MV-4-11 (cell line): ENCODE measurements around the gene OSBPL10.
"Not testable (repeated sequence)": the region's sequence is repeated elsewhere in the genome, so short reads cannot be mapped to it uniquely, and the experiment has no call there.

Experiments
- DNase-seq: peaks from one replicate; lab custom pipeline; 2025; lab: John Stamatoyannopoulos, UW

Gene OSBPL10

GRCh38 chr3:31808143-31808720 is 172.8 kb downstream of the OSBPL10 start:
- no peak for DNase-seq

- no peak for DNase-seq
Measured at GRCh38 chr3:31804251-31805051, 176.6 kb downstream of the OSBPL10 start.

GRCh38 chr3:31802981-31803740 is 177.9 kb downstream of the OSBPL10 start:
- peak; percentile 66 for DNase-seq

- no peak for DNase-seq
Measured at GRCh38 chr3:31800436-31800835, 180.6 kb downstream of the OSBPL10 start.

GRCh38 chr3:31798840-31799239 is 182.2 kb downstream of the OSBPL10 start:
- DNase-seq = no peak

GRCh38 chr3:31793821-31794220 is 187.2 kb downstream of the OSBPL10 start:
- no peak for DNase-seq

GRCh38 chr3:31791090-31791430 is 190.0 kb downstream of the OSBPL10 start:
- no peak for DNase-seq

GRCh38 chr3:31790193-31791089 is 190.6 kb downstream of the OSBPL10 start:
- no peak for DNase-seq

- DNase-seq = no peak
Measured at GRCh38 chr3:31789429-31789828, 191.6 kb downstream of the OSBPL10 start.

- no peak for DNase-seq
Measured at GRCh38 chr3:31785734-31786133, 195.3 kb downstream of the OSBPL10 start.

- DNase-seq = no peak
Measured at GRCh38 chr3:31785286-31785685, 195.8 kb downstream of the OSBPL10 start.

GRCh38 chr3:31783851-31784250 is 197.2 kb downstream of the OSBPL10 start:
- not testable (repeated sequence) for DNase-seq

- DNase-seq = not testable (repeated sequence)
Measured at GRCh38 chr3:31782306-31782705, 198.8 kb downstream of the OSBPL10 start.

- DNase-seq = no peak
Measured at GRCh38 chr3:31779514-31779913, 201.5 kb downstream of the OSBPL10 start.

- DNase-seq = no peak
Measured at GRCh38 chr3:31777887-31778286, 203.2 kb downstream of the OSBPL10 start.

- no peak for DNase-seq
Measured at GRCh38 chr3:31777092-31777491, 204.0 kb downstream of the OSBPL10 start.

GRCh38 chr3:31776016-31776415 is 205.0 kb downstream of the OSBPL10 start:
- DNase-seq = no peak

GRCh38 chr3:31775383-31775782 is 205.7 kb downstream of the OSBPL10 start:
- DNase-seq = no peak

GRCh38 chr3:31772758-31773473 is 208.1 kb downstream of the OSBPL10 start:
- no peak for DNase-seq

- DNase-seq = no peak
Measured at GRCh38 chr3:31772272-31772671, 208.8 kb downstream of the OSBPL10 start.

GRCh38 chr3:31770822-31771326 is 210.2 kb downstream of the OSBPL10 start:
- DNase-seq = no peak
